ENCODE results near the gene CEACAM1.
"Not testable (repeated sequence)": the region's sequence is repeated elsewhere in the genome, so short reads cannot be mapped to it uniquely, and the experiment has no call there.

The CEACAM1 gene

DNA sequence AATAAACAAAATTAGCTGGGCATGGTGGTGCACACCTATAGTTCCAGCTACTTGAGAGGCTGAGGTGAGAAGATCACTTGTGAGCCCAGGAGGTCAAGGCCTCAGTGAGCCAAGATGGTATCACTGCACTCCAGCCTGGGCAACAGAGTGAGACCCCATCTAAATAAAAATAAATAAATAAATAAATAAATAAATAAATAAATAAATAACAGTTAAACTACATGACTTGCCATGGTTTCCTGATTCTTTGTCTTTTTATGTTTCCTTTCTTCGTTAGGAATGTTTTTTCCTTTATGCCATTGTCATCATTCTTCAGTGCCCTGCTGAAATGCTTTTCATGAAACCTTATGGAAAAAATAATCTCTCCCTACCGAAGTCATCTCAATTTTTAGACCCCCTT is 50.3 kb downstream of the CEACAM1 start:
- in situ Hi-C loops (cut with MboI; ENCODE audit: low sequenced_read_pairs): no loop called here

DNA sequence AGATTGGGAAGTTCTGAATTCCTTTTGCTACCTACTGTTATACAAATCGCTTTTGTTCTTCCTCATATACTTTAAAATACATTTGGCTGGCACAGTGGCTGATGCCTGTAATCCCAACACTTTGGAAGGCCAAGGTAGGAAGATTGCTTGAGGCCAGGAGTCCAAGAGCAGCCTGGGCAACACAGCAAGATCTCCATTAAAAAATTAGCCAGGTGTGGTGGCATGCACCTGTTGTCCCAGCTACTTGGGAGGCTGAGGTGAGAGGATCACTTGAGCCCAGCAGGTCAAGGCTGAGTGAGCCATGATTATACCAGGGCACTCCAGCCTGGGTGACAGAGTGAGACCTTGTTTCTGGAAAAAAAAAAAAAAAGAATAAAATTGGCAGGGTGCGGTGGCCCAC is 51.2 kb downstream of the CEACAM1 start:
- in situ Hi-C loops (cut with MboI; ENCODE audit: low sequenced_read_pairs): no loop called here

DNA sequence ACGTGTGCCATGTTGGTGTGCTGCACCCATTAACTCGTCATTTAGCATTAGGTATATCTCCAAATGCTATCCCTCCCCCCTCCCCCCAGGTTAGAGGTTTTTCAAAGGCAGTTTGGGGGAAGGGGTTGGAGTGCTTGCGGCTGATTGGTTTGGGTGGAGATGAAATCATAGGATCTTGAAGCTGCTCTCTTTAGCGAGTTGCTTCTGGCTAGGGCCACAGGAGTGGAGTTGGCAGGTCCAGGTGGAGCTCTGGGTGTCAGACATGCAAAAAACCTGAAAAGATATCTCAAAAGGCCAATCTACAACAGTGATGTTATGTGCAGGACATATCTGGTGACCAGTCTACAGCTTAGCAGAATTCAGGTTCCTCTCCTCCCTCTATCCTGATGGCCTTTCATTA is 52.9 kb downstream of the CEACAM1 start:
- in situ Hi-C loops (cut with MboI; ENCODE audit: low sequenced_read_pairs): no loop called here

DNA sequence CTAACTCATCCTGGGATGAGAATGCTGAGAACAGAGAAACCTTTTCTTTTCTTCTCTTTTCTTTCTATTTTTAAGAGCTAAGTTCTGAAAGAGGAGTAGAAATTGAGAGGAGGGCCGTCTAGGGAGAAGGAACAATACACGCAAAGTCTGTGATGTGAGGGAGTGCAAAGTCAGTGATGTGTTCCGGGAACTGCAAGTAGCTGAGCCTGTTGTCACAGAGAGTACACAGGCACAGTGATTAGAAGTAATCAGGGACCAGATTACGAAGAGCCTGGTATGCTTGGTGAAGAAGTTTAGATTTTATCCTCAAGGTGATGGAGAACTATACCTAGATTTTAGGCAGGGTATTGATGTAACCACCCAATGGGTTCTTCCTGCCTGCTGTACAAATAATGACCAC is 53.5 kb downstream of the CEACAM1 start:
- in situ Hi-C loops (cut with MboI; ENCODE audit: low sequenced_read_pairs): no loop called here

DNA sequence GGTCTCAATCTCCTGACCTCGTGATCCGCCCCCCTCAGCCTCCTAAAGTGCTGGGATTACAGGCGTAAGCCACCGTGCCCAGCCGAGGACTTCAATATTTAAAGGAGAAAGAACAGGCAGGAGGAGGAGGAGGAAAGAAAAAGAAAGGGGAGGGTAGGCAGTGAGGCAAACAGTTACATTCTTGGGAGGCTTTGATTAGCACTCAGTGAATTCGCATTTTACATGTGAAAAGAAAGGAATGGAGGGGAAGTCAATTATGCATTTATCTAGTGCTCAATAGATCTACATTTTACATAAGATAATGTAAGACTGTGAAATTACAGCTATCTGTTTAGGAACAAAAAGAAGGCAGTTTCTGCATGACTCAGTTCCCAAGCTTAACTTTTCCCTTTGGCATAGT is 54.6 kb downstream of the CEACAM1 start:
- in situ Hi-C loops (cut with MboI; ENCODE audit: low sequenced_read_pairs): no loop called here

DNA sequence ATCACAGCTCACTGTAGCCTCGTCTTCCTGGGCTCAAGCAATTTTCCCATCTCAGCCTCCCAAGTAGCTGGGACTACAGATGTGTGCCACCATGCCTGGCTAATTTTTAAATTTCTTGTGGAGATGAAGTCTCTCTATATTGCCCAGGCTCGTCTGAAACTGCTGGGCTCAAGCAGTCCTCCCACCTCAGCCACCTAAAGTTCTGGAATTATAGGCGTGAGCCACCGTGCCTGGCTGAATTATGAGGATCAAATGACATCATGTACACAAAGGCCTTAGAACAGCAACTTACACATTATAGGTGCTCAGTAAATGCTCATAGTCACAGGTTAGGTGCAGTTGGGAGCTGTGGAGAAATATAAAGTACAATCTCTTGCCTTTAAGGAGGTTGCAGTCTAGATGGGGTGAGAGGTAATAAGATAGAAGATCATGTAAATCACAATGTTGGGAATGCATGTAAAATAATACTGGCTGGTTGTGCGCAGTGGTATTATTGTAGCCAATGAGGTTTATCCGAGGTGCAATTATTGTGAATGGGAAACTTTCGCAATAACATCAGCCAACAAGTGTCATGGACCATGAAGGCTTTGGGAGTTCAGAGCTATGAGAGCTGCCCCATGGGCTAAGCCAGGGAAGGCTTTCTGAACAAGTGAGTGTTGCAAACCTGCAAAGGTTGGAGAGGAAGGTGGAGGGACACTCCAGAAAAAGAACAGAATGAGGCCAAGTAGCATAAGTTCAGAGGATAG is 55.7 kb downstream of the CEACAM1 start:
- in situ Hi-C loops (cut with MboI; ENCODE audit: low sequenced_read_pairs): no loop called here

DNA sequence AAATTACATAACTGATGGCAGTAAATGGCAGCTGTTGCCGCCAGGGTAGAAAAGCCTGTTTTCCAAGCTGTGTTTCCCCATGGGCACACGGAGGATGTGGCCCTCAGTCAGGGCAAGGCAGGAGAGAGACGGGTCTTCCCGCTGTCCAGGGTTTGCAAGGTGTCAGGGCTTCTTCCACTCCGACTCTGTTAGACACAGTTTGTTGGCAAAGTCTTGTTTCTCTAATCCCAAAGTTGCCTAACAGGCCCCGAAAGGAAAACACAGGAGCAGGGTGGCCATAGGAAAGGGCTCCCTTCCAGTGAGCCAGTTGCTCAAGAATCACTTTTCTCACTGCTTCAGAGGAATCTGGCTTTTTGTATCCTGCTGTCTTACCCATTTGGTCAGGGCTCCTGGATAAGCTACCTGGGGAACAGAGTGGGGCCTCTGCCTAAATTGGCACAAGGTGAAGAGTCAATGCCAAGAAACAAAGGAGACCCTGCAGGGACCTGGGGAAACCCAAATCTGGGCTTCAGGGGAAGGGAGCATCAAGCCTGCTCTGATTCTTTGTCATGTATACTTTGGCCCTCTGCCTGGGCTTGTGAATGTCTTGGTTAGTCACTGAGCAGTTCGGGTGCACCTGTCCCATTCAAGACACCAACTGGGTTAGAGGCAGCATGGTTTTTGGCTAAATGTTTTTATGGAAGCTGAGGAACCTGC is 56.6 kb downstream of the CEACAM1 start:
- in situ Hi-C loops (cut with MboI; ENCODE audit: low sequenced_read_pairs): no loop called here

DNA sequence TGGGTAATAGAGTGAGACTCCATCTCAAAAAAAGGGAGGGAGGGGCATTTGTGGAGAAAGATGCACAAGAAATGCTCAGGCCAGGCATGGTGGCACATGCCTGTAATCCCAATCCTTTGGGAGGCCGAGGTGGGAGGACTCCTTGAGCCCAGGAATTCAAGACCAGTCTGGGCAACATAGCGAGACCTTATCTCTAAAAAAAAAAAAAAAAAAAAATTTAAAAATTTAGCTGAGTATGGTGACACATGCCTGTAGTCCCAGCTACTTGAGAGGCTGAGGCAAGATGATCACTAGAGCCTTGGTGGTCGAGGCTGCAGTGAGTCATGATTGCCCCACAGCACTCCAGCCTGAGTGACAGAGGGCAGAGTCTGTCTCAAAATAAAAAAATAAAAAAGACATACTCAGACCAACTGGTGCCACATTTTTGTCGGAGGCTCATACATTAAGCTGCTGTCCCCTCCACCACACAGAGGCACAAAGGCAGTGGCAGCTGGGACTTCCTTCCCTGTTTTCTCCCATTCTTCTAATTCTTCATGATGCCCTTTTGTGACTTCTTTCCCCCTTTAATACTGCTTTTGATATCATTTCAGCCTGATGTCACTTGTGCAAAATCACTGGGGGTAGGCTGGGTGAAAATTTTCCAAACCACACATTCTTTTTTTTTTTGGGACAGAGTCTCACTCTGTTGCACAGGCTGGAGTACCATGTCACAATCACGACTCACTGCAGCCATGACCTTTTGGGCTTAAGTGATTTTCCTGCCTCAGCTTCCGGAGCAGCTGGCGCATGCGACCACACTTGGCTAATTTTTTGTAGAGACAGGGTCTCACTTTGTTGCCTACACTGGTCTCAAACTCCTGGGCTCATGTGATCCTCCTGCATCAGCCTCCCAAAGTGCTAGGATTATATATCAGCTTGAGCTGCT is 58.7 kb downstream of the CEACAM1 start:
- in situ Hi-C loops (cut with MboI; ENCODE audit: low sequenced_read_pairs): no loop called here

DNA sequence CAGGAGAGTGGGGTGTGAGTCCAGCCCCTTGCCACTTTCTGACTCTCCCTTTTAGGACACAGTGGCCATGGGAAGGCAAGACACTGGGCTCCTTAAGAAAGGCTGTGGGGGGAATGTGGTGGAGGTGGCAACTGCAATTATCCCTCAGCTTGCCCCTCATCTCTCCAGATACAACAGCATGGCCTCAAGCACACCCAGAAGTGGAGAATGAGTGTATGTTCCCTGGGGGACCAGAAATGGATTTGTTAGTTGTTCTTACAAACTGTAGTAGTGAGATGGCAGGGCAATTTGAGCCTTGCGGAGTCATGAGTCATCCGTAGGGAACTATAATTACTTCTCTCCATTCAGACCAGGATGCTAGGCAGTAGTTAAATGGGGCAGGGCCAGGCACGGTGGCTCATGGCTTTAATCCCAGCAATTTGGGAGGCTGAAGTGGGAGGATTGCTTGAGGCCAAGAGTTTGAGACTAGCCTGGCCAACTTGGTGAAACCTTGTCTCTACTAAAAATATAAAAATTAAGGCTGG is 59.9 kb downstream of the CEACAM1 start:
- in situ Hi-C loops (cut with MboI; ENCODE audit: low sequenced_read_pairs): no loop called here

DNA sequence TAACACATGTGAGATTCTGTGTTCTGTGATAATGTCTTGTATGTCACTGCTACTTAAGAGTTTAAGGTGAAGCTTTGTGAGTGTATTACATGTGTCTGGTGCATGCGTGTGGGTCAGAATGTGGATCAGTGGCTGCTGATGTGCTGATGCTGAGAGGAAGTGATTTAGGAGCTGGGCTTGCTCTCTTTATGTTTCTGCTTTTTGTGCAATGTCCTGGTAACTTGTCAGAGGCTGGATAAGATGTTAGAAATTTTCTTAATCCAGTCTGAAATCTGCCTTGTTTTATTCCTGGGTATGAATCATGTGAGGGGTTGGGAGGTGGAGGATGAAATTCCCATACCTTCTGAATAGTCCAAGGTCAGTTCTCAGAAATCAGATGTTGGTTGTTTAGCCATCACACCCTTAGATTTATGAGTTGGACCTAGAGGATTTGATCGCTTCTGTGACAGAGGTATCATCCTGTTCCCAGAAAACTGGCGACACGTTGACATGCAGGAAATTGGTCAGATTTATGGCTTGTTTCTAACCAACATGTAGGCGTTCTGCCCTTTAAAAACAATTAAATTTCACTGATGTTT is 61.0 kb downstream of the CEACAM1 start:
- in situ Hi-C loops (cut with MboI; ENCODE audit: low sequenced_read_pairs): no loop called here

DNA sequence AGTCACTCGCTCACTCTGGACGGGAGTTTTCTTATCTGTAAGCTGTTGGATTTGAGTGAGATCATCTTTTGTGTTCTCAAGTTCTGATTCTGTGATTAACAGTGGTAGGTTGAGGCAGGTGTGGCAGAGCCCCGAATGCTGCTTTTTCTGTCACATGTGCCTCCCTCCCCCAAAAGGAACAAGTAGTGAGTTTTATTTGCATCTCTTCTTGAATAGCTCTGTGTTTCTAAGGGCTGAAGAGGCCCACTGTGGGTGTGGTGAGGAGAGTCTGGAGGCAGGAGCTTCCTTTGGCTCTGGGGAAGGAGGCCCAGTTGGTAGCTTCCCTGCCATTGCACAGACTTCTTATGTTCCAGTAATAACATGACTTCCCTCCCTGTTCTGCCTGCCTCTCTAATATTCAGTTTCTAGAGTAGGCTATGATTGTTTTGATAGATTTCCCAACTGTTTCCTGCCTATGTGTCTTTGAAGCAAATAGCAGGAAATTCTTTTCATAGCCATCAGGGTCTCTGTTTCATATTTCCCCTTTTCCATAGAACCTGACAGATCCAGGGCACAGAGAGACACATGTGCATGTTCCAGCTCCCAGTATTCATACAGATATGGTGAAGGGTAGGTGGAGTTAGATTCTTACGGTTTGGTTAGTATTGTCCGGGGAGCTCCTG is 61.6 kb downstream of the CEACAM1 start:
- in situ Hi-C loops (cut with MboI; ENCODE audit: low sequenced_read_pairs): no loop called here

DNA sequence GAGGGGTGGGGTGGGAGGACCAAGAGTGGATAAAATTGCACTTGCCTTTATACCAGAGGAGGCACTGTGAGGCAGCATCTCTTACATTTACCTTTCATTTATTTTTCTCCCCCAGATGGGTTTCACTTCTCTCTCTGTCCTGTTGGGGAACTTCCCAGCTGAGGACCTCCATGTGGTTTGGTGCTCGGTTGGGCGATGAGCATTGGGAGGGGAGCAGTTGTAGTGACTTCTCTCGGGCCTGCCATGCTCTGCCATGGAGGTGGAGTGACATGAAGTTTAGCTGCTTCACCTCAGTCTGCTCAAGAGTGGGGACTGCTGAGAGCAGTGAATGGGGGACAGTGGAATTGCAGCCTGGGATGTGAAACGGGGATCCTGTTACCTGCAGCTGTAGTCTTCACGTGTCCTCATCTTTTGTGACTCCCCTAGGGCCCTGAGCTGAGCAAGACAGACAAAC is 62.4 kb downstream of the CEACAM1 start:
- in situ Hi-C loops (cut with MboI; ENCODE audit: low sequenced_read_pairs): no loop called here

DNA sequence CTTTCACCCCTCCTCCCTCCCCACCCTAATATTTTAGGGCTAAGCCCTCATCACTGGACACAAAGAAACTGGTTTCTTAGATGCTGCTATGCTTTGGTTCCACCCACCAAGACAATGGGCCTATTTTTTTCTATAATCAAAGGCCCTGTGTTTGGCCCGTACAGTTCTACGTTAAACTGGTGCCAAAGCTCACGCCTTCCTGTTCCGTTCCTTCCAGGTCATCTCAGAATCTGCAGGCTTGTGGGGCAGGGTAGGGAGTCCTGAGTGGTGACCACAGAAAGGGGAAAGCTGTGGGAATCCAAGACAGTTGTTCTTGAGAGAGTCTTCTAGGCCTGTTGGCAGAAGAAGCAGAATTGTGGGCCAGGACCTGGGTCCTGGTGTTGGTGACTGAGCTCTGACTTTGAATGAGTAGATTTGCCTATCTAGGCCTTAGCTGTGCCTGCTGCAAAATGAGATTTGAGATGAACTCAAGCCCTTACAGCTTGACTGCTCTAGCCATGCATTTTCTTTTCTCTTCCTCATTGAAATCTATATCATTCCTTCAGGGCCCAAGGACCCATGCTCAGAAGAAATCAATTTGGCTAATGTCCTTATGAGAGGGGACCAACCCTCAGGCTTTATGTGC is 66.5 kb downstream of the CEACAM1 start:
- in situ Hi-C loops (cut with MboI; ENCODE audit: low sequenced_read_pairs): no loop called here

DNA sequence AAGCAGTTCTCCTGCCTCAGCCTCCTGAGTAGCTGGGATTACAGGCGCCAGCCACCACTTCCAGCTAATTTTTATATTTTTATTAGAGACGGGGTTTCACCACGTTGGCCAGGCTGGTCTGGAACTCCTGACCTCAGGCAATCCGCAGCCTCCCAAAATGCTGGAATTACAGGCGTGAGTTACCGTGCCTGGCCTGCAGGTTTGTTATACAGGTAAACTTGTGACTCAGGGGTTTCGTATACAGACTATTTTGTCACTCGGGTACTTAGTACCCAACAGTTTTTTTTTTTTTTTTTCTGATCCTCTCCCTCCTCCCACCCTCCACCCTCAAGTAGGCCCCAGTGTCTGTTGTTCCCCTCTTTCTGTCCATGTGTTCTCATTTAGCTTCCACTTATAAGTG is 67.0 kb downstream of the CEACAM1 start:
- in situ Hi-C loops (cut with MboI; ENCODE audit: low sequenced_read_pairs): not testable (repeated sequence)

DNA sequence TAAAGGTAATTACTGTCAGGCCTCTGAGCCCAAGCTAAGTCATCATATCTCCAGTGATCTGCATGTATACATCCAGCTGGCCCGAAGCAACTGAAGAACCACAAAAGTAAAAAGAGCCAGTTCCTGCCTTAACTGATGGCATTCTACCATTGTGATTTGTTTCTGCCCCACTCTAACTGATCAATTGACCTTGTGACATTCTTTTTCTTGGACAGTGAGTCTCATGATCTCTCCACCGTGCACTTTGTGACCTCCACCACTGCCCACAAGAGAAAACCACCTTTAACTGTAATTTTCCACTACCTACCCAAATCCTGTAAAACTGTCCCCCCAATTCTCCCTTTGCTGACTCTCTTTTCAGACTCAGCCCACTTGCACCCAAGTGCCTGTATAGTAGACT is 68.4 kb downstream of the CEACAM1 start:
- in situ Hi-C loops (cut with MboI; ENCODE audit: low sequenced_read_pairs): no loop called here

Data from HL-60/S4 treated with phorbol 12-myristate 13-acetate at 8.2 ng/mL for 4 days and 3 days (cell line).